A549 (cell line): Measurements from ENCODE around the gene HRH3. TPM values are rescaled to one million over a fixed set of nuclear protein-coding genes. Genes with fewer than 3 reads are reported as not detected.

ENCODE experiments used
- ATAC-seq, 2 experiments: fragments of 200-7000 bp in 1 of 2; fragments of >200 bp in 1 of 2; cut with Nextera tagmentation in 1 of 2; cut with Tn5 transposase in 1 of 2; 3 replicates each; pipeline versions ENCODE4 v1.8.0 to v1.9.1; 2018 to 2020; ENCODE audit warnings: mild to moderate bottlenecking in 1 of 2, moderate library complexity in 1 of 2
- CTCF ChIA-PET: fragments of 300-600 bp; sonication (Branson Sonifier 250); formaldehyde crosslinking; extraction: SDS; loops from one replicate; lab custom pipeline; 2021; ENCODE audit warnings: antibody characterized with exemption, inconsistent platforms; lab: Yijun Ruan, JAX
- POLR2A ChIA-PET: fragments of 350-600 bp; formaldehyde crosslinking; extraction: SDS; loops from one replicate; lab custom pipeline; 2021; ENCODE audit warnings: antibody characterized with exemption, inconsistent platforms; lab: Yijun Ruan, JAX
- DNase-seq, 2 experiments: peaks; one replicate each; pipeline versions ENCODE4 v3.0.0 to v3.0.0-alpha.2; 2011 to 2016; ENCODE audit warnings: low read depth in 1 of 2, low spot score in 1 of 2
- FAIRE-seq: peaks from 2 replicates; lab custom pipeline; 2011; peaks lifted over from hg19 to GRCh38; lab: Jason Lieb, UNC
- H3K27ac ChIP-seq, 2 experiments: fragments of >200 bp; sonication (Bioruptor Twin); formaldehyde crosslinking; 3 replicates each; pipeline ENCODE4 v1.5.1; 2016 to 2017
- H3K4me1 ChIP-seq: fragments of >200 bp; sonication (Bioruptor Twin); formaldehyde crosslinking; 3 replicates; pipeline ENCODE4 v1.6.1; 2016
- H3K4me2 ChIP-seq: fragments of >200 bp; sonication (Bioruptor Twin); formaldehyde crosslinking; 3 replicates; pipeline ENCODE4 v1.6.1; 2016
- H3K4me3 ChIP-seq: fragments of >200 bp; sonication (Bioruptor Twin); formaldehyde crosslinking; 3 replicates; pipeline ENCODE4 v1.5.1; 2016
- H3K9me3 ChIP-seq: fragments of >200 bp; sonication (Bioruptor Twin); formaldehyde crosslinking; 3 replicates; pipeline ENCODE4 v1.6.1; 2016
- BHLHE40 ChIP-seq: IDR thresholded peaks from 2 replicates; pipeline ENCODE4 v1.6.1; 2012; ENCODE audit warnings: low read depth, low read length, inconsistent platforms
- CHD2 ChIP-seq: fragments of 150-350 bp; IDR thresholded peaks from 2 replicates; pipeline ENCODE4 v1.6.1; 2014; ENCODE audit warnings: low read length; ENCODE audit not compliant: partially characterized antibody
- CHD4 ChIP-seq: fragments of 200-600 bp; sonication (generic); IDR thresholded peaks from 2 replicates; pipeline ENCODE4 v1.6.1; 2016; ENCODE audit warnings: antibody characterized with exemption, mild to moderate bottlenecking, borderline replicate concordance
- CTCF ChIP-seq: fragments of >200 bp; sonication (Bioruptor Twin); formaldehyde crosslinking; IDR thresholded peaks from 3 replicates; pipeline ENCODE4 v1.5.1; 2016
- E2F6 ChIP-seq: IDR thresholded peaks from 2 replicates; pipeline ENCODE4 v1.6.1; 2012; ENCODE audit warnings: low read depth, borderline replicate concordance
- EP300 ChIP-seq, 2 experiments: fragments of >200 bp; sonication (Bioruptor Twin); formaldehyde crosslinking; IDR thresholded peaks; 2 replicates in 1 of 2; 3 replicates in 1 of 2; pipeline ENCODE4 v1.6.1; 2016 to 2017
- FOSB ChIP-seq: fragments of 250-450 bp; sonication (Bioruptor Pico); IDR thresholded peaks from 2 replicates; pipeline ENCODE4 v1.5.0; 2020; ENCODE audit warnings: mild to moderate bottlenecking, moderate library complexity
- FOXS1 ChIP-seq: fragments of 250-450 bp; sonication (Bioruptor Pico); IDR thresholded peaks from 2 replicates; pipeline ENCODE4 v1.5.0; 2020; ENCODE audit warnings: mild to moderate bottlenecking, moderate library complexity
- HOXA7 ChIP-seq: fragments of 250-450 bp; sonication (Bioruptor Pico); IDR thresholded peaks from 2 replicates; pipeline ENCODE4 v1.5.0; 2020; ENCODE audit warnings: mild to moderate bottlenecking, moderate library complexity
- HOXB5 ChIP-seq: fragments of 250-450 bp; sonication (Bioruptor Pico); IDR thresholded peaks from 2 replicates; pipeline ENCODE4 v1.5.0; 2020; ENCODE audit warnings: mild to moderate bottlenecking, moderate library complexity
- JUNB ChIP-seq: fragments of >200 bp; sonication (Bioruptor Twin); formaldehyde crosslinking; IDR thresholded peaks from 2 replicates; pipeline ENCODE4 v1.6.1; 2016
- KDM5A ChIP-seq: fragments of 200-600 bp; sonication (generic); IDR thresholded peaks from 2 replicates; pipeline ENCODE4 v1.6.1; 2016; ENCODE audit warnings: antibody characterized with exemption, mild to moderate bottlenecking
- NR3C1 ChIP-seq: fragments of >200 bp; sonication (Bioruptor Twin); formaldehyde crosslinking; IDR thresholded peaks from 3 replicates; pipeline ENCODE4 v1.6.1; 2017
- POLR2AphosphoS2 ChIP-seq: conservative IDR thresholded peaks from 2 replicates; pipeline ENCODE4 v1.6.1; 2012; ENCODE audit warnings: low read length, improper control_type of control experiment, inconsistent platforms
- RARB ChIP-seq: fragments of 250-450 bp; sonication (Bioruptor Pico); IDR thresholded peaks from 2 replicates; pipeline ENCODE4 v1.8.0; 2021; ENCODE audit warnings: mild to moderate bottlenecking, moderate library complexity
- RCOR1 ChIP-seq: fragments of 150-350 bp; IDR thresholded peaks from 2 replicates; pipeline ENCODE4 v1.6.1; 2014; ENCODE audit warnings: antibody characterized with exemption, low read length, low read depth
- RFX5 ChIP-seq: fragments of 450-650 bp; IDR thresholded peaks from 2 replicates; pipeline ENCODE4 v1.7.1; 2014; ENCODE audit warnings: antibody characterized with exemption, mild to moderate bottlenecking, moderate library complexity
- RNF2 ChIP-seq: fragments of 200-600 bp; sonication (generic); IDR thresholded peaks from 2 replicates; pipeline ENCODE4 v1.6.1; 2016; ENCODE audit warnings: low read depth, mild to moderate bottlenecking, antibody characterized with exemption, moderate library complexity, borderline replicate concordance
- TFCP2L1 ChIP-seq: fragments of 250-450 bp; sonication (Bioruptor Pico); IDR thresholded peaks from 2 replicates; pipeline ENCODE4 v1.5.0; 2021; ENCODE audit warnings: mild to moderate bottlenecking
- TP53 ChIP-seq: fragments of 250-450 bp; sonication (Bioruptor Pico); IDR thresholded peaks from 2 replicates; pipeline ENCODE4 v1.5.0; 2021; ENCODE audit warnings: mild to moderate bottlenecking, moderate library complexity
- ZC3H11A ChIP-seq: fragments of 450-650 bp; IDR thresholded peaks from 2 replicates; pipeline ENCODE4 v1.6.1; 2014; ENCODE audit warnings: antibody characterized with exemption, mild to moderate bottlenecking
- ZNF302 ChIP-seq: fragments of 250-450 bp; sonication (Bioruptor Pico); IDR thresholded peaks from 2 replicates; pipeline ENCODE4 v1.9.0; 2021; ENCODE audit warnings: inconsistent platforms, mild to moderate bottlenecking, moderate library complexity
- ZSCAN20 ChIP-seq: fragments of 250-450 bp; sonication (Bioruptor Pico); IDR thresholded peaks from 2 replicates; pipeline ENCODE4 v1.8.0; 2022; ENCODE audit warnings: mild to moderate bottlenecking, moderate library complexity
- WGBS: methylation state at CpG from one replicate; pipeline ENCODE4 v1.1.6; 2017; ENCODE audit errors: missing lambda C conversion rate; 5-methylcytosine and 5-hydroxymethylcytosine counted together
- polyA plus RNA-seq, 4 experiments: library from polyadenylated mRNA; depleted of rRNA in 3 of 4; stranded (reverse); fragments of >200 nt; fragmentation: RNase III in 1 of 4; extraction: RNeasy Plus Mini Kit Qiagen cat#74134 plus additional on column Dnase treatment in 1 of 4; gene quantifications; 2 replicates in 3 of 4; 3 replicates in 1 of 4; pipeline ENCODE4 v1.2.3, GENCODE V29; 2011 to 2017
- TF ChIP-seq, protein P1 (sequence below): fragments of >200 bp; sonication (Bioruptor Twin); formaldehyde crosslinking; IDR thresholded peaks from 3 replicates; pipeline ENCODE4 v1.6.1; 2016
- TF ChIP-seq, protein P2 (sequence below): IDR thresholded peaks from 2 replicates; pipeline ENCODE4 v1.6.1; 2012
- TF ChIP-seq, protein P3 (sequence below): IDR thresholded peaks from 2 replicates; pipeline ENCODE4 v1.6.1; 2012
- TF ChIP-seq, protein P4 (sequence below): fragments of 250-450 bp; sonication (Bioruptor Pico); IDR thresholded peaks from 2 replicates; pipeline ENCODE4 v1.5.0; 2021; ENCODE audit warnings: mild to moderate bottlenecking, moderate library complexity, borderline replicate concordance
- TF ChIP-seq, protein P5 (sequence below): fragments of >200 bp; sonication (Bioruptor Twin); formaldehyde crosslinking; IDR thresholded peaks from 2 replicates; pipeline ENCODE4 v1.6.1; 2016

HRH3 gene
- polyA plus RNA-seq, 2 of the 4 experiments (the other 2 are of a cell fraction), result not detected

DNA sequence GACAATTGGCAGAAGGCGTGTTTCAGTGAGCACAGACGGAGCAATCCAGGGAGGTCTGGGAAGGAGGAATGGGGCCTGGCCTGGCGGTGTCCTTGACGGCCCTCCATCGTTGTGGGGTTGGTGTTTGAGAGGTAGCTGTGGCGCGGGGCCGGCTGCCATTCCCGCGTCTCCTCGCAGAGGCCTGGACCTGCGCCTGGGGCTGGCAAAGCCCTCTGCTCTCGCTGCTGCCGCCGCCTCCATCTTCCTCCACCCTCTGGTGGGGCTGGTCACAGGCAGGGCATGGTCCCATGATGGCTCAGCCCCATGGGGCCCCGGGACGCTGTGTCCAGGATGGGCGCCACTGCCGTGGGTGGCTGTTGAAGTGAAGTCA lies 25.8 kb upstream of the HRH3 start:
- no peak for DNase-seq
- ChIA-PET POLR2A (no interaction called here), CTCF (interaction anchor here (0.6 to 2.2 kb wide), 6 partner anchors 10 to 35 kb away, joined by 3 to 11 read pairs (median 3); no protein-coding TSS in a partner anchor)
- TF ChIP-seq, protein P1, sequence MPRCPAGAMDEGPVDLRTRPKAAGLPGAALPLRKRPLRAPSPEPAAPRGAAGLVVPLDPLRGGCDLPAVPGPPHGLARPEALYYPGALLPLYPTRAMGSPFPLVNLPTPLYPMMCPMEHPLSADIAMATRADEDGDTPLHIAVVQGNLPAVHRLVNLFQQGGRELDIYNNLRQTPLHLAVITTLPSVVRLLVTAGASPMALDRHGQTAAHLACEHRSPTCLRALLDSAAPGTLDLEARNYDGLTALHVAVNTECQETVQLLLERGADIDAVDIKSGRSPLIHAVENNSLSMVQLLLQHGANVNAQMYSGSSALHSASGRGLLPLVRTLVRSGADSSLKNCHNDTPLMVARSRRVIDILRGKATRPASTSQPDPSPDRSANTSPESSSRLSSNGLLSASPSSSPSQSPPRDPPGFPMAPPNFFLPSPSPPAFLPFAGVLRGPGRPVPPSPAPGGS, result no peak
- TF ChIP-seq CHD4 (no peak), RARB (CRISPR knock-in tag) (no peak), FOXS1 (CRISPR knock-in tag) (no peak), CTCF (no peak), JUNB (no peak), TP53 (no peak), FOSB (no peak), RCOR1 (no peak), KDM5A (no peak), BHLHE40 (no peak), HOXB5 (CRISPR knock-in tag) (no peak), E2F6 (no peak), TFCP2L1 (CRISPR knock-in tag) (no peak), NR3C1 (no peak)
- TF ChIP-seq, protein P2, sequence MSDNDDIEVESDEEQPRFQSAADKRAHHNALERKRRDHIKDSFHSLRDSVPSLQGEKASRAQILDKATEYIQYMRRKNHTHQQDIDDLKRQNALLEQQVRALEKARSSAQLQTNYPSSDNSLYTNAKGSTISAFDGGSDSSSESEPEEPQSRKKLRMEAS, result no peak
- TF ChIP-seq, protein P3, sequence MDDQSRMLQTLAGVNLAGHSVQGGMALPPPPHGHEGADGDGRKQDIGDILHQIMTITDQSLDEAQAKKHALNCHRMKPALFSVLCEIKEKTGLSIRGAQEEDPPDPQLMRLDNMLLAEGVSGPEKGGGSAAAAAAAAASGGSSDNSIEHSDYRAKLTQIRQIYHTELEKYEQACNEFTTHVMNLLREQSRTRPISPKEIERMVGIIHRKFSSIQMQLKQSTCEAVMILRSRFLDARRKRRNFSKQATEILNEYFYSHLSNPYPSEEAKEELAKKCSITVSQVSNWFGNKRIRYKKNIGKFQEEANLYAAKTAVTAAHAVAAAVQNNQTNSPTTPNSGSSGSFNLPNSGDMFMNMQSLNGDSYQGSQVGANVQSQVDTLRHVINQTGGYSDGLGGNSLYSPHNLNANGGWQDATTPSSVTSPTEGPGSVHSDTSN, result no peak
- Histone ChIP-seq H3K4me3 (no peak overlapping the region), H3K4me2 (no peak overlapping the region), H3K27ac (no peak overlapping the region), H3K4me1 (no peaks in the 10 kb centered on the region), H3K9me3 (no peaks in the 10 kb centered on the region)
- no peak for FAIRE-seq
- no peak for ATAC-seq
- 85% methylated on average over 18 of the region's 19 CpGs for WGBS

- ATAC-seq, result no peak
- 92% methylated on average over 17 of the region's 17 CpGs for WGBS
- no peak overlapping the region for H3K4me3 ChIP-seq
- CTCF ChIA-PET, result interaction anchor here (1.1 to 2.2 kb wide), 5 partner anchors 11 to 34 kb away, joined by 3 to 11 read pairs (median 3); no protein-coding TSS in a partner anchor
- H3K4me1 ChIP-seq, result peaks cover under 1% of the 10 kb centered on the region; the same call in 1 of the 3 replicates
- no peak overlapping the region for H3K27ac ChIP-seq
- H3K4me2 ChIP-seq, result no peak overlapping the region
- TF ChIP-seq CHD2 (no peak), RNF2 (no peak), NR3C1 (no peak), TP53 (no peak), POLR2AphosphoS2 (no peak), RFX5 (no peak), TFCP2L1 (CRISPR knock-in tag) (no peak), EP300 (IDR thresholded peaks at IDR 0.05) (no peak), ZC3H11A (no peak), ZNF302 (no peak), RCOR1 (no peak), ZSCAN20 (CRISPR knock-in tag) (no peak), HOXA7 (CRISPR knock-in tag) (no peak)
- TF ChIP-seq, protein P3, result no peak
- TF ChIP-seq, protein P2, result no peak
- TF ChIP-seq, protein P4, sequence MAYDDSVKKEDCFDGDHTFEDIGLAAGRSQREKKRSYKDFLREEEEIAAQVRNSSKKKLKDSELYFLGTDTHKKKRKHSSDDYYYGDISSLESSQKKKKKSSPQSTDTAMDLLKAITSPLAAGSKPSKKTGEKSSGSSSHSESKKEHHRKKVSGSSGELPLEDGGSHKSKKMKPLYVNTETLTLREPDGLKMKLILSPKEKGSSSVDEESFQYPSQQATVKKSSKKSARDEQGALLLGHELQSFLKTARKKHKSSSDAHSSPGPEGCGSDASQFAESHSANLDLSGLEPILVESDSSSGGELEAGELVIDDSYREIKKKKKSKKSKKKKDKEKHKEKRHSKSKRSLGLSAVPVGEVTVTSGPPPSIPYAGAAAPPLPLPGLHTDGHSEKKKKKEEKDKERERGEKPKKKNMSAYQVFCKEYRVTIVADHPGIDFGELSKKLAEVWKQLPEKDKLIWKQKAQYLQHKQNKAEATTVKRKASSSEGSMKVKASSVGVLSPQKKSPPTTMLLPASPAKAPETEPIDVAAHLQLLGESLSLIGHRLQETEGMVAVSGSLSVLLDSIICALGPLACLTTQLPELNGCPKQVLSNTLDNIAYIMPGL (CRISPR knock-in tag), result no peak
- TF ChIP-seq, protein P5, sequence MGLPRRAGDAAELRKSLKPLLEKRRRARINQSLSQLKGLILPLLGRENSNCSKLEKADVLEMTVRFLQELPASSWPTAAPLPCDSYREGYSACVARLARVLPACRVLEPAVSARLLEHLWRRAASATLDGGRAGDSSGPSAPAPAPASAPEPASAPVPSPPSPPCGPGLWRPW, result no peak
- TF ChIP-seq, all 56 proteins: peak for 0
- FAIRE-seq (no peak), DNase-seq (no peak)
- POLR2A ChIA-PET, result no interaction called here
- no peaks in the 10 kb centered on the region for H3K9me3 ChIP-seq
These were observed 24.6 kb upstream of the HRH3 start for GRCh38 chr20:62244644-62245108.
